Measurements from ENCODE around the gene LMO4.

Gene LMO4

GRCh38 chr1:87327376-87328271 lies 1.1 kb upstream of the LMO4 start:
- Histone ChIP-seq H3K79me2 (ENCODE audit: control insufficient read depth, low read length) (peaks cover 21% of the 10 kb centered on the region), H3K4me2 (ENCODE audit: low read length) (peak overlapping the region; percentile 74), H3K9me3 (ENCODE audit: control insufficient read depth, insufficient read depth, low read length) (no peaks in the 10 kb centered on the region), H3K27ac (ENCODE audit: low read depth, low read length) (peak overlapping the region; percentile 56), H3K4me3 (ENCODE audit: low read length) (peak overlapping the region; percentile 84), H3K36me3 (ENCODE audit: control insufficient read depth, low read length) (peaks cover 7% of the 10 kb centered on the region), H3K9me2 (replicated peaks; ENCODE audit: control insufficient read depth, low read length) (no peaks in the 10 kb centered on the region), H3F3A (ENCODE audit: control insufficient read depth, insufficient read depth) (peaks cover 17% of the 10 kb centered on the region), H4K20me1 (ENCODE audit: control insufficient read depth, insufficient read depth, low read depth, low read length) (peaks cover 13% of the 10 kb centered on the region), H3K27me3 (ENCODE audit: control insufficient read depth, low read length) (peaks cover 11% of the 10 kb centered on the region), H3K4me1 (ENCODE audit: control insufficient read depth, low read length) (peaks cover 37% of the 10 kb centered on the region)
- no peak for TF ChIP-seq CTCF (IDR thresholded peaks at IDR 0.05; ENCODE audit: low read depth, low read length, poor library complexity, severe bottlenecking)
- TF ChIP-seq EZH2phosphoT487 (IDR thresholded peaks at IDR 0.05; ENCODE audit: borderline replicate concordance, low read length), result no peak

GRCh38 chr1:87329051-87329525 lies 408 bp downstream of the LMO4 start:
- Histone ChIP-seq H3F3A (ENCODE audit: control insufficient read depth, insufficient read depth) (peaks cover 28% of the 10 kb centered on the region), H3K9me2 (replicated peaks; ENCODE audit: control insufficient read depth, low read length) (no peaks in the 10 kb centered on the region), H4K20me1 (ENCODE audit: control insufficient read depth, insufficient read depth, low read depth, low read length) (peaks cover 18% of the 10 kb centered on the region), H3K9me3 (ENCODE audit: control insufficient read depth, insufficient read depth, low read length) (no peaks in the 10 kb centered on the region), H3K4me1 (ENCODE audit: control insufficient read depth, low read length) (peaks cover 52% of the 10 kb centered on the region), H3K36me3 (ENCODE audit: control insufficient read depth, low read length) (peaks cover 22% of the 10 kb centered on the region), H3K4me3 (ENCODE audit: low read length) (peak overlapping the region; percentile 84), H3K27me3 (ENCODE audit: control insufficient read depth, low read length) (peaks cover 11% of the 10 kb centered on the region), H3K27ac (ENCODE audit: low read depth, low read length) (peak overlapping the region; percentile 69), H3K79me2 (ENCODE audit: control insufficient read depth, low read length) (peaks cover 25% of the 10 kb centered on the region), H3K4me2 (ENCODE audit: low read length) (peak overlapping the region; percentile 95)
- no peak for TF ChIP-seq CTCF (IDR thresholded peaks at IDR 0.05; ENCODE audit: low read depth, low read length, poor library complexity, severe bottlenecking)
- no peak for TF ChIP-seq EZH2phosphoT487 (IDR thresholded peaks at IDR 0.05; ENCODE audit: borderline replicate concordance, low read length)

- Histone ChIP-seq H3K79me2 (ENCODE audit: control insufficient read depth, low read length) (peaks cover 29% of the 10 kb centered on the region), H3K9me2 (replicated peaks; ENCODE audit: control insufficient read depth, low read length) (no peaks in the 10 kb centered on the region), H3K27ac (ENCODE audit: low read depth, low read length) (peak overlapping the region; percentile 69), H3K4me3 (ENCODE audit: low read length) (peak overlapping the region; percentile 84), H3F3A (ENCODE audit: control insufficient read depth, insufficient read depth) (peaks cover 28% of the 10 kb centered on the region), H3K4me1 (ENCODE audit: control insufficient read depth, low read length) (peaks cover 57% of the 10 kb centered on the region), H3K4me2 (ENCODE audit: low read length) (peak overlapping the region; percentile 95), H3K9me3 (ENCODE audit: control insufficient read depth, insufficient read depth, low read length) (no peaks in the 10 kb centered on the region), H3K27me3 (ENCODE audit: control insufficient read depth, low read length) (peaks cover 11% of the 10 kb centered on the region), H4K20me1 (ENCODE audit: control insufficient read depth, insufficient read depth, low read depth, low read length) (peaks cover 18% of the 10 kb centered on the region), H3K36me3 (ENCODE audit: control insufficient read depth, low read length) (peaks cover 24% of the 10 kb centered on the region)
- TF ChIP-seq EZH2phosphoT487 (IDR thresholded peaks at IDR 0.05; ENCODE audit: borderline replicate concordance, low read length) (no peak), CTCF (IDR thresholded peaks at IDR 0.05; ENCODE audit: low read depth, low read length, poor library complexity, severe bottlenecking) (no peak)
Measured at GRCh38 chr1:87329526-87330056, 911 bp downstream of the LMO4 start.

Data from DOHH2 (cell line).